HepG2 (cell line): Measurements from ENCODE around the gene RASSF4. TPM values are rescaled to one million over a fixed set of nuclear protein-coding genes. Genes with fewer than 3 reads are reported as not detected.

Experiments used
- CBX2 ChIP-seq, 2 experiments: fragments of 200-600 bp in 1 of 2; sonication (generic); formaldehyde crosslinking in 1 of 2; IDR thresholded peaks; 2 replicates each; pipeline versions ENCODE4 v1.7.0 to v1.8.1; 2018 to 2022; ENCODE audit warnings: low read depth in 2 of 2, low read length in 1 of 2, mild to moderate bottlenecking in 1 of 2, missing genetic modification reagents in 1 of 2
- CSRNP1 ChIP-seq: sonication (generic); formaldehyde crosslinking; IDR thresholded peaks from 2 replicates; pipeline ENCODE4 v1.8.1; 2023; ENCODE audit warnings: mild to moderate bottlenecking, missing genetic modification reagents
- ELK4 ChIP-seq: sonication (generic); formaldehyde crosslinking; IDR thresholded peaks from 2 replicates; pipeline ENCODE4 v1.9.0; 2021; ENCODE audit warnings: missing genetic modification reagents, borderline replicate concordance
- FOXA1 ChIP-seq, 2 experiments: fragments of 450-650 bp in 1 of 2; sonication (generic) in 1 of 2; formaldehyde crosslinking in 1 of 2; IDR thresholded peaks; 2 replicates each; pipeline versions ENCODE4 v1.4.0 to v1.6.1; 2016 to 2020; ENCODE audit warnings: missing genetic modification reagents in 1 of 2
- KIAA2018 ChIP-seq: sonication (generic); formaldehyde crosslinking; IDR thresholded peaks from 2 replicates; pipeline ENCODE4 v1.5.0; 2020; ENCODE audit warnings: mild to moderate bottlenecking, missing genetic modification reagents, borderline replicate concordance
- PAF1 ChIP-seq: IDR thresholded peaks from 2 replicates; pipeline ENCODE4 v1.6.1; 2016; ENCODE audit warnings: missing genetic modification reagents, missing compliant biosample characterization
- RBAK ChIP-seq: sonication (generic); formaldehyde crosslinking; IDR thresholded peaks from 2 replicates; pipeline ENCODE4 v1.5.1; 2020; ENCODE audit warnings: mild to moderate bottlenecking, missing genetic modification reagents
- RFX1 ChIP-seq: fragments of 450-650 bp; IDR thresholded peaks from 2 replicates; pipeline ENCODE4 v1.6.1; 2017
- SOX13 ChIP-seq, 3 experiments: fragments of 450-650 bp in 1 of 3; sonication (generic) in 1 of 3; formaldehyde crosslinking in 1 of 3; IDR thresholded peaks in 2 of 3; conservative IDR thresholded peaks in 1 of 3; 2 replicates each; pipeline versions ENCODE4 v1.5.0 to v1.6.1; 2016 to 2020; ENCODE audit warnings: antibody characterized with exemption in 1 of 3, mild to moderate bottlenecking in 1 of 3, missing compliant biosample characterization in 1 of 3, missing genetic modification reagents in 1 of 3, moderate library complexity in 1 of 3
- TFE3 ChIP-seq: IDR thresholded peaks from 2 replicates; pipeline ENCODE4 v1.6.1; 2016
- TGIF2 ChIP-seq: IDR thresholded peaks from 2 replicates; pipeline ENCODE4 v1.6.1; 2016; ENCODE audit warnings: control low read depth, missing compliant biosample characterization
- ZNF44 ChIP-seq: sonication (generic); formaldehyde crosslinking; IDR thresholded peaks from 2 replicates; pipeline ENCODE4 v1.5.1; 2020; ENCODE audit warnings: mild to moderate bottlenecking, missing genetic modification reagents
- ZNF713 ChIP-seq: sonication (generic); formaldehyde crosslinking; IDR thresholded peaks from 2 replicates; pipeline ENCODE4 v1.4.0; 2020; ENCODE audit warnings: mild to moderate bottlenecking, missing genetic modification reagents
- ZNF768 ChIP-seq: sonication (generic); formaldehyde crosslinking; IDR thresholded peaks from 2 replicates; pipeline ENCODE4 v1.4.0; 2020; ENCODE audit warnings: missing genetic modification reagents
- polyA plus RNA-seq, 8 experiments: library from polyadenylated mRNA; depleted of rRNA in 3 of 8; stranded (reverse) in 7 of 8; unstranded in 1 of 8; fragments of >200 nt; fragmentation: Illumina TruSeq in 4 of 8; extraction: Trizol in 4 of 8; gene quantifications; 2 replicates each; pipeline versions ENCODE4 v1.2.1 to v1.2.3, GENCODE V29; 2011 to 2016; ENCODE audit warnings: low read depth in 4 of 8, missing spikeins in 1 of 8, mixed read lengths in 1 of 8; ENCODE audit not compliant: insufficient read depth in 1 of 8
- total RNA-seq, 5 experiments: library from RNA; depleted of rRNA; stranded (reverse); fragments of >200 nt; fragmentation: Illumina TruSeq; extraction: Trizol; gene quantifications; 2 replicates each; pipeline ENCODE4 v1.2.3, GENCODE V29; 2016; ENCODE audit warnings: low read depth in 1 of 5

RASSF4 gene
- total and polyA plus RNA-seq, 2 of the 13 experiments (the other 11 are each of a cell fraction or from before 2014, with no cell fraction given) = 34.0 to 51.7 TPM

- peak; percentile 100 for TF ChIP-seq PAF1 (CRISPR knock-in tag)
- TF ChIP-seq RBAK (CRISPR knock-in tag) = no peak
- peak; percentile 96 for TF ChIP-seq TFE3 (CRISPR knock-in tag)
- peak; percentile 55; the same call in 1 of the 2 replicates for TF ChIP-seq CSRNP1 (CRISPR knock-in tag)
- no peak for TF ChIP-seq KIAA2018
- TF ChIP-seq SOX13 (IDR thresholded peaks at IDR 0.05) = peak; percentile 83
- TF ChIP-seq SOX13 (CRISPR knock-in tag; conservative IDR thresholded peaks at IDR 0.05 in 1 of 2, IDR thresholded peaks at IDR 0.05 in 1 of 2) = peak in 1 of 2 experiments; percentile 91; a peak in 2 of 4 replicates
- no peak; the same call in 1 of the 2 replicates for TF ChIP-seq ZNF44 (CRISPR knock-in tag)
- TF ChIP-seq FOXA1 (IDR thresholded peaks at IDR 0.05) = no peak
- TF ChIP-seq FOXA1 (CRISPR knock-in tag; IDR thresholded peaks at IDR 0.05) = peak; percentile 87
- no peak for TF ChIP-seq CBX2 (IDR thresholded peaks at IDR 0.05; ENCODE audit: low read depth, low read length)
- TF ChIP-seq CBX2 (CRISPR knock-in tag; IDR thresholded peaks at IDR 0.05; ENCODE audit: low read depth) = no peak
- peak; percentile 82 for TF ChIP-seq TGIF2 (CRISPR knock-in tag)
- no peak for TF ChIP-seq ELK4 (CRISPR knock-in tag)
- TF ChIP-seq RFX1 = no peak
- TF ChIP-seq ZNF713 (CRISPR knock-in tag) = 0 out of 2 replicates have a peak, but pooled peaks have one; percentile 29
- TF ChIP-seq ZNF768 (CRISPR knock-in tag) = peak; percentile 74; the same call in 1 of the 2 replicates
Measured at GRCh38 chr10:44978570-44979280, 19.1 kb downstream of the RASSF4 start, which contains the start of gene DEPP1 (continued).
